Body of pancreas (tissue), 4 donors: Measurements from ENCODE around the gene ZNF423.

Experiments
- CTCF ChIP-seq, 7 experiments: fragments of 450-650 bp in 4 of 7; fragments of 200-600 bp in 3 of 7; sonication (generic) in 3 of 7; IDR thresholded peaks; one replicate each; pipeline ENCODE4 v1.5.1; 2016 to 2019; ENCODE audit warnings: antibody characterized with exemption in 7 of 7
- POLR2A ChIP-seq, 3 donors: fragments of 450-650 bp; IDR thresholded peaks; one replicate each; pipeline ENCODE4 v1.6.1; 2016; ENCODE audit warnings: antibody characterized with exemption in 3 of 3, mild to moderate bottlenecking in 2 of 3

GRCh38 chr16:49453021-49453420 lies 402.9 kb downstream of the ZNF423 start:
- no peak for TF ChIP-seq POLR2A (IDR thresholded peaks at IDR 0.05)
- no peak for TF ChIP-seq CTCF (IDR thresholded peaks at IDR 0.05)
